HG02852 (cell line): ENCODE measurements around the gene MFAP2.

Experiments used
- ATAC-seq: cut with Tn5 transposase; IDR thresholded peaks from one replicate; pipeline ENCODE4 v1.9.1; 2021; ENCODE audit warnings: mild to moderate bottlenecking, moderate library complexity; ENCODE audit not compliant: unreplicated experiment

The MFAP2 gene

GRCh38 chr1:17008208-17008855 is 27.9 kb upstream of the MFAP2 start:
- no peak for ATAC-seq

GRCh38 chr1:17007121-17007520 is 26.7 kb upstream of the MFAP2 start:
- no peak for ATAC-seq

- no peak for ATAC-seq
Measured at GRCh38 chr1:17005365-17005740, 24.9 kb upstream of the MFAP2 start.

GRCh38 chr1:17004466-17005364 is 24.3 kb upstream of the MFAP2 start:
- ATAC-seq: no peak

GRCh38 chr1:17002524-17002902 is 22.1 kb upstream of the MFAP2 start:
- no peak for ATAC-seq

- no peak for ATAC-seq
Measured at GRCh38 chr1:17001760-17002523, 21.5 kb upstream of the MFAP2 start.

GRCh38 chr1:16999863-17000262 is 19.4 kb upstream of the MFAP2 start:
- no peak for ATAC-seq

- no peak for ATAC-seq
Measured at GRCh38 chr1:16998589-16998988, 18.2 kb upstream of the MFAP2 start.

GRCh38 chr1:16996845-16997244 is 16.4 kb upstream of the MFAP2 start:
- ATAC-seq: no peak

- ATAC-seq: no peak
Measured at GRCh38 chr1:16993521-16994038, 13.2 kb upstream of the MFAP2 start.

GRCh38 chr1:16992675-16993074 is 12.3 kb upstream of the MFAP2 start:
- ATAC-seq: no peak

- no peak for ATAC-seq
Measured at GRCh38 chr1:16992102-16992501, 11.7 kb upstream of the MFAP2 start.

- no peak for ATAC-seq
Measured at GRCh38 chr1:16991571-16991970, 11.2 kb upstream of the MFAP2 start.

- ATAC-seq: no peak
Measured at GRCh38 chr1:16989676-16990391, 9.4 kb upstream of the MFAP2 start.

GRCh38 chr1:16988210-16988609 is 7.8 kb upstream of the MFAP2 start:
- no peak for ATAC-seq

- ATAC-seq: no peak
Measured at GRCh38 chr1:16986962-16987361, 6.5 kb upstream of the MFAP2 start.

- no peak for ATAC-seq
Measured at GRCh38 chr1:16986560-16986959, 6.1 kb upstream of the MFAP2 start.

- ATAC-seq: no peak
Measured at GRCh38 chr1:16986113-16986512, 5.7 kb upstream of the MFAP2 start.

- no peak for ATAC-seq
Measured at GRCh38 chr1:16984717-16985116, 4.3 kb upstream of the MFAP2 start.

- ATAC-seq: no peak
Measured at GRCh38 chr1:16983649-16984048, 3.2 kb upstream of the MFAP2 start.

- ATAC-seq: no peak
Measured at GRCh38 chr1:16982902-16983301, 2.5 kb upstream of the MFAP2 start.
